ENCODE measurements around the gene COL26A1.

Gene COL26A1

GRCh38 chr7:101537935-101538595, 175.4 kb downstream of the COL26A1 start:
- no peak overlapping the region for H3K4me3 ChIP-seq (ENCODE audit: low read depth, low read length)
- TF ChIP-seq CTCF (IDR thresholded peaks at IDR 0.05; ENCODE audit: control insufficient read depth, extremely low read depth, insufficient read depth), result no peak
- no peak for DNase-seq (ENCODE audit: low read depth)

- no peak overlapping the region for H3K4me3 ChIP-seq (ENCODE audit: low read depth, low read length)
- TF ChIP-seq CTCF (IDR thresholded peaks at IDR 0.05; ENCODE audit: control insufficient read depth, extremely low read depth, insufficient read depth), result peak; percentile 74
- no peak for DNase-seq (ENCODE audit: low read depth)
These were observed 176.2 kb downstream of the COL26A1 start for GRCh38 chr7:101538596-101539459.

- no peak overlapping the region for H3K4me3 ChIP-seq (ENCODE audit: low read depth, low read length)
- DNase-seq (ENCODE audit: low read depth), result no peak
- no peak for TF ChIP-seq CTCF (IDR thresholded peaks at IDR 0.05; ENCODE audit: control insufficient read depth, extremely low read depth, insufficient read depth)
These were observed 177.1 kb downstream of the COL26A1 start for GRCh38 chr7:101539784-101540183.

GRCh38 chr7:101542527-101543241, 180.0 kb downstream of the COL26A1 start:
- H3K4me3 ChIP-seq (ENCODE audit: low read depth, low read length), result no peak overlapping the region
- DNase-seq (ENCODE audit: low read depth), result no peak
- TF ChIP-seq CTCF (IDR thresholded peaks at IDR 0.05; ENCODE audit: control insufficient read depth, extremely low read depth, insufficient read depth), result peak; percentile 91

- no peak overlapping the region for H3K4me3 ChIP-seq (ENCODE audit: low read depth, low read length)
- no peak for TF ChIP-seq CTCF (IDR thresholded peaks at IDR 0.05; ENCODE audit: control insufficient read depth, extremely low read depth, insufficient read depth)
- DNase-seq (ENCODE audit: low read depth), result no peak
These were observed 180.6 kb downstream of the COL26A1 start for GRCh38 chr7:101543242-101543766.

- no peak overlapping the region for H3K4me3 ChIP-seq (ENCODE audit: low read depth, low read length)
- no peak for TF ChIP-seq CTCF (IDR thresholded peaks at IDR 0.05; ENCODE audit: control insufficient read depth, extremely low read depth, insufficient read depth)
- DNase-seq (ENCODE audit: low read depth), result no peak
These were observed 181.2 kb downstream of the COL26A1 start for GRCh38 chr7:101543846-101544245.

Data from LNCaP clone FGC (cell line).